Measurements from ENCODE around the gene FITM1. TPM values are rescaled to one million over a fixed set of nuclear protein-coding genes. Genes with fewer than 3 reads are reported as not detected.

FITM1 gene
- polyA plus RNA-seq, 1 donor (not counting 4 experiments of a cell fraction or from before 2014, with no cell fraction given) = not detected

GRCh38 chr14:24150061-24150460, 19.6 kb downstream of the FITM1 start:
- no peak for FAIRE-seq
- peaks cover 29 to 42% of the 10 kb centered on the region in 2 experiments for H3K36me3 ChIP-seq (ENCODE audit: control insufficient read depth in 2 of 2, extremely low read depth in 1 of 2, insufficient read depth in 2 of 2, low read length in 2 of 2)

DNA sequence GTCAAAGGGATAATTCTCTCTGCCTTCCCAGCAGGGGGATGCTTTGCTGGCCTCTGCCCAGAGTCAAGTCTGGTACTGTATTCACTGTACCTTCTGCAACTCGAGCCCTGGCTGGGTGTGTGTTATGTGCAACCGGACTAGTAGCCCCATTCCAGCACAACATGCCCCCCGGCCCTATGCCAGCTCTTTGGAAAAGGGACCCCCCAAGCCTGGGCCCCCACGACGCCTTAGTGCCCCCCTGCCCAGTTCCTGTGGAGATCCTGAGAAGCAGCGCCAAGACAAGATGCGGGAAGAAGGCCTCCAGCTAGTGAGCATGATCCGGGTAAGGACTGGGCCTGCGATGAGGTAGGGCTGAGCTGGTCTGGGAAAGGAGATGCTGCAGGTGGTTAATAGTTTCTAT, 20.1 kb downstream of the FITM1 start:
- H3K9me1 ChIP-seq (ENCODE audit: control insufficient read depth, extremely low read depth, insufficient read depth, low read length) = no peaks in the 10 kb centered on the region
- TF ChIP-seq CTCF (optimal IDR thresholded peaks at IDR 0.05 in 1 of 3, IDR thresholded peaks at IDR 0.05 in 1 of 3, conservative IDR thresholded peaks at IDR 0.05 in 1 of 3; ENCODE audit: extremely low read depth in 1 of 3, insufficient read depth in 2 of 3, low read length in 3 of 3) = no peak
- no peak for TF ChIP-seq EZH2 (IDR thresholded peaks at IDR 0.05; ENCODE audit: low read length)
- dilution Hi-C loops (cut with MboI; ENCODE audit: extremely low pct_ligation_motif_present, low sequenced_read_pairs) = no loop called here
- no peaks in the 10 kb centered on the region for H3K9me3 ChIP-seq (ENCODE audit: control insufficient read depth, low read depth, low read length)
- no peak for FAIRE-seq
- H3K36me3 ChIP-seq (ENCODE audit: control insufficient read depth in 2 of 2, extremely low read depth in 1 of 2, insufficient read depth in 2 of 2, low read length in 2 of 2) = peaks cover 34 to 48% of the 10 kb centered on the region in 2 experiments
- H3K79me2 ChIP-seq (ENCODE audit: control insufficient read depth, insufficient read depth, low read length) = peaks cover 44% of the 10 kb centered on the region
- H4K20me1 ChIP-seq (ENCODE audit: control insufficient read depth, extremely low read depth, insufficient read depth, low read length) = no peaks in the 10 kb centered on the region
- H3K27me3 ChIP-seq (ENCODE audit: control insufficient read depth, extremely low read depth, insufficient read depth, low read length) = no peaks in the 10 kb centered on the region
- H3K4me3 ChIP-seq (ENCODE audit: control insufficient read depth in 2 of 3, extremely low read depth in 1 of 3, insufficient read depth in 2 of 3, low read depth in 1 of 3, low read length in 3 of 3) = no peak overlapping the region
- no peak for DNase-seq (ENCODE audit: low read depth, low spot score)
- H2AFZ ChIP-seq (ENCODE audit: control insufficient read depth, low read length) = no peak overlapping the region
- no peak overlapping the region for H3K27ac ChIP-seq (ENCODE audit: control insufficient read depth, insufficient read depth, low read length)
- no peak overlapping the region for H3K9ac ChIP-seq (ENCODE audit: control insufficient read depth, extremely low read depth, insufficient read depth, low read length)
- no peak overlapping the region for H3K4me2 ChIP-seq (ENCODE audit: control insufficient read depth, extremely low read depth, insufficient read depth, low read depth, low read length)
- peaks cover 14% of the 10 kb centered on the region for H3K4me1 ChIP-seq (ENCODE audit: control insufficient read depth, extremely low read depth, insufficient read depth, low read length)

More at GRCh38 chr14:24150061-24150460, 19.6 kb downstream of the FITM1 start:
- Histone ChIP-seq H3K9me1 (ENCODE audit: control insufficient read depth, extremely low read depth, insufficient read depth, low read length) (no peaks in the 10 kb centered on the region), H3K27ac (ENCODE audit: control insufficient read depth, insufficient read depth, low read length) (no peak overlapping the region), H3K27me3 (ENCODE audit: control insufficient read depth, extremely low read depth, insufficient read depth, low read length) (no peaks in the 10 kb centered on the region), H4K20me1 (ENCODE audit: control insufficient read depth, extremely low read depth, insufficient read depth, low read length) (no peaks in the 10 kb centered on the region), H3K9me3 (ENCODE audit: control insufficient read depth, low read depth, low read length) (no peaks in the 10 kb centered on the region), H3K9ac (ENCODE audit: control insufficient read depth, extremely low read depth, insufficient read depth, low read length) (no peak overlapping the region), H3K4me3 (ENCODE audit: control insufficient read depth in 2 of 3, extremely low read depth in 1 of 3, insufficient read depth in 2 of 3, low read depth in 1 of 3, low read length in 3 of 3) (no peak overlapping the region), H3K79me2 (ENCODE audit: control insufficient read depth, insufficient read depth, low read length) (peaks cover 49% of the 10 kb centered on the region), H2AFZ (ENCODE audit: control insufficient read depth, low read length) (no peak overlapping the region), H3K4me1 (ENCODE audit: control insufficient read depth, extremely low read depth, insufficient read depth, low read length) (peaks cover 19% of the 10 kb centered on the region), H3K4me2 (ENCODE audit: control insufficient read depth, extremely low read depth, insufficient read depth, low read depth, low read length) (no peak overlapping the region)
- dilution Hi-C loops (cut with MboI; ENCODE audit: extremely low pct_ligation_motif_present, low sequenced_read_pairs) = no loop called here
- TF ChIP-seq CTCF (optimal IDR thresholded peaks at IDR 0.05 in 1 of 3, IDR thresholded peaks at IDR 0.05 in 1 of 3, conservative IDR thresholded peaks at IDR 0.05 in 1 of 3; ENCODE audit: extremely low read depth in 1 of 3, insufficient read depth in 2 of 3, low read length in 3 of 3) = no peak
- no peak for TF ChIP-seq EZH2 (IDR thresholded peaks at IDR 0.05; ENCODE audit: low read length)
- DNase-seq (ENCODE audit: low read depth, low spot score) = no peak
